Pons (tissue), 1 donor: ENCODE measurements around the gene IQSEC3.
"Not testable (repeated sequence)": the region's sequence is repeated elsewhere in the genome, so short reads cannot be mapped to it uniquely, and the experiment has no call there.

Experiments used
- DNase-seq: peaks from one replicate; pipeline ENCODE4 v3.0.0-alpha.2; 2016; ENCODE audit warnings: low spot score

The IQSEC3 gene

DNA sequence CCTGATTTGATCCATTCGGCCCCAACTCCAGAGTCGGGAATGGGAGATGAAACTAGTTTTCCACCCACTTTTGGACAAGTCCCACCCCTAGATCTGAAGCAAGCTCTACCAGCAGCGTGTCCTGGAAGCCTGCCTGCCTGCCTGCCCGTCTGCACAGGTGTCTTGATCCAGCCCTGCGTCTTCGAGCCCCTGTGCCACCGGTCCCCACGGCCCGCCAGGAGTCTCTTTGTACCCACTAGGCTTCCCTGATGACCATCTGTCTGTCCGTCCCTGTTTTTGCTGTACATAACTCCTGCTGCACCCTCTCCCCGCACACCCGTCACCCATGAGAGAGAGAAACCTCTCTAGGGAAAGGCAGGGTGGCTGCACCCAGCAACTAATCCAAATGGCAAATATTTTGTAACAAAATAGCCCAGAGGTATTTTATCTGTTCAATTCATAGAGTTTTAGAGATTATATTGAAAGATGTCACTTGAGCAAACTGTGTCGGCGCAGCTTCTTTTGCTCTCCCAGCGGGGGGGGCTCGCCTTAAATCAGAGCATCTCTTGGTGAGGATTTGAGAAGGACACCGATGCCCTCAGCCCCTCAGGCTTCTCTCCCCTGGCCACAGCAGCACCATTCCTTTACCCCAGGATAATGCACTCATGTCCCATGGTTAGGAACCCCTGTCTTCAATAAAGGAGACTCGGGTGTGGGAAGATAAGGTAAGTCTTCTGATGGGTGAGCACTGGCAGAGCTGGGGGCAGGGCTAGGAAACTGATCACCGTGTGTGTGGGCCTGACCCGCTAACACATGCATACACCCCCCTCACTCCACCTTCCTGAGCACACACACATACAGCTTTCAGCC, 111.6 kb downstream of the IQSEC3 start:
- DNase-seq, result no peak

DNA sequence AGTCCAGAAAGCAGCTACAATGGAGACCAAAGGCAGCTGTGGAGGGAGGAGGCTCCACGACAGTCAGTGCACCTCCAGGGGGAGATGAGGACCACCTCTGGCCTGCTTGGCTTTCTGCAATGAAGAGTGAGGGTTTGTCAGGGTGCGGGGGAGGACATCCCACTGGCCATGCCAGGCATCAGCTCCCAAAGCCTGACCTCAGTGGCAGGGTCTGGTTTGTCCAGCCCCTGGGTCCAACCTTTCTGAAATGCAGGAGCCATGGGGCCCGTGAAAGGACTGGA, 112.2 kb downstream of the IQSEC3 start:
- no peak for DNase-seq

DNA sequence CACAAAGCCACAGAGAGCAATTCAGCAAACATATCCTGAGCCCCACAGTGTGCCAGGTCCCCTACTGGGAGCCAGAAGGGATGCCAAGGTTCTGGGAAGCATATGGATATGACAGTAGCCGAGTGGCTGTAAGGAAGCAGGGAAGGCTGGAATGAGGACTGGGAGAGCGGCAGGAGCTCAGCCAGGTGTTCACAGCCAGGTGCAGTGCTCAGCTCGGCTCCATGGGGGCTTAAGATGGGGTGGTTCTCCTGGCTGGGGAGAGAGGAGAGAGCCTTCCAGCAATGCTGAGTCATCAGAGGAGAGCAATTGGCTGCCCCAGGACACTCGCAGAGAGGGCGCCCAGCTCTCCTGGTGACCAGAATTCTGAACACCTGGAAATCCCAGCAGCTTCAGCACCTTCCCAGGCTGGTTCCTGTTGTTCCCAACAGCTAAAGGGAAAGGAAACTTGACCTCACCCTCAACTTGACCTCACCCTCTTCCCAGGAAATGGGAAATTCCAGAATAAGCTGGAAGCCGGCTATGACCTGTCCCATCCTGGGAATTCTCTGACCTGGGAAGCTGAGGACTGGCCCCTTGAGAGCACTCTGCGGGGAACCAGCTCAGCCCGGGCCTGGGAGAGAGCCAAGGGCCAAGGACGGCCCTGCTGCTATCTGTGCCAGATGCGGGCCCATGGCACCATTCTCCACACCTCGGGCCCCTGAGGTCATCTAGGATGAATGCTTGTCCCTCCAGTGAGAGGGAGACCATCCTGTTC, 112.7 kb downstream of the IQSEC3 start:
- no peak for DNase-seq

DNA sequence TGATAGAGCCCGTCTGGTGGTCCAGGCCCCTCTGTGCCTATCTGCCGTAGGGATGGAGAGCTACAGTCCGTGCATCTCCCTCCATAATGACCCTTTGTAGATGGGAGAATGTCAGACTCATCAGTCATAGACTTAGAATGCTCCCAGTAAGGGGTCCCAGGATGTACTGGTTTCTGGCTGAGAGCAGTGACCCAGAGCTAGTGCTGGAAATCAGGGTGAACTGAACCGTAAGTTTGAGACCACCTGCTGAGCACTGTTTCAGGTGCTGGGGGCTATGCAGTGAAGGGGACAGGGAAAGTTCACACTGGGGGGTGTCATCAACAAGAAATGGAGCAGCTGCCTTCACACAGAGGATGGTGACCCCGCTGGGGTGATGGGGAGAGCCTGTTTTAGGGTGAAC, 113.3 kb downstream of the IQSEC3 start:
- no peak for DNase-seq

DNA sequence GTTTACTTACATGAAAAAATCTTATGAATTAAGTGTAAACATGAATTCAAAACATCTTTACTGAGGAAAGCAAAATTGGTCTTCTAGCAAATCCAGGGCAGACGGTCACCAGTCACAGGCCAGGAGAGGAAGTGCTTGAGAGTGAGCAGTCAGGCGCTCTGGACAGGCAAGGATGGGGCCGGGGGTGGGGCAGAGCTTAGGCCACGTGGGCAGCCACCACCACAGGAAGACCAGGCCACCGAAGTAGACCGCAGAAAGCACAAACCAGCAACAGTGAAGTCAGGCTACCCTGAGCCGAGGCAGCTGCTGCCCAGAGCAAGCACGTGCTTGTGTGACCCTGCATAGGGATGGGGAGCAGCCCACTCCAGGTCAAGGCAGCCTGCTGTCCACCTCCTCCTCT, 113.9 kb downstream of the IQSEC3 start:
- DNase-seq, result peak; percentile 61

DNA sequence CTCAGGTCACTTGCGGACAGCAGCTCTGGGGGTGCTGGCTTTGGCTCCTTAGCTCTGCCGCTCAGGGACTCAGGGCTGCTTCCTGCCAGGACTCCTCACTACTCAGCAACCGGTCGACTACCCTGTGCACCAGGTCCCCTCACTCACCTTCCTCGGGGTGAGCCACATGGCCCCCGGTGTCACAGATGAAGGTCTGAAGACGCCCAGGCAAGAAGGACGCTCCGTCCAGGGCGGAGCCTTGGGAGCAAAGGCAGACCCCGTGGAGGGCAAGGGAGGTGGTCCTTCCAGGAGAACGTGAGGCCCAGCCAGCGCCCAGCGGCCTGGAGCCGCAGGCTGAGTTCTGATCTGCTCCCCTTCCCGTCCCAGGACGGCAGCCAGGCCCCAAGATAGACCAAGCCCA, 115.4 kb downstream of the IQSEC3 start:
- no peak for DNase-seq

DNA sequence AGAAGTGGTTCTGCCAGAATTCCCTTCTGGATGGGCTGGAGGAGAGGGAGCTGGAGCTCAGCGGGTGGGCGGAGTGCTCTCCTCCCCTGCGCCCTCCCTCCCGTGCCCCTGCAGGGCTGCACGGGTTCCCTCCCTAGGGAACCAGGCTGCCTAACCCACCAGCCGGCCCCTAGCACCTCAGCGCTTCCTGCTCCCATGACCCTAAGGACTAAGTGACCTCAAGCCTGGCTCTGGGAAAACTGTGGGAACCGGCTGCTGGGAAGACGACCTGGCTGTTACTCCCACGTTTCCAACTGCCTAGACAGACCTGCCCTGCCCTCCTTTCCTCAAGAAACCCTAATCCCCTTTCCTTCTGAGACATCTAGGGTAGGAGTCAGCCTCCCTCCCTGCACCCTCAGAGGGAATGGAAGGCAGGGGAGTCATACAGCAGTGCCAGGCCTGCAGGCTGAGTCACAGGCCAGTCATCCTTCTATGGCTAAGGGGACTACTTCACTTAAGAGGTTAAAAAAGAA, 115.9 kb downstream of the IQSEC3 start:
- DNase-seq, result no peak

DNA sequence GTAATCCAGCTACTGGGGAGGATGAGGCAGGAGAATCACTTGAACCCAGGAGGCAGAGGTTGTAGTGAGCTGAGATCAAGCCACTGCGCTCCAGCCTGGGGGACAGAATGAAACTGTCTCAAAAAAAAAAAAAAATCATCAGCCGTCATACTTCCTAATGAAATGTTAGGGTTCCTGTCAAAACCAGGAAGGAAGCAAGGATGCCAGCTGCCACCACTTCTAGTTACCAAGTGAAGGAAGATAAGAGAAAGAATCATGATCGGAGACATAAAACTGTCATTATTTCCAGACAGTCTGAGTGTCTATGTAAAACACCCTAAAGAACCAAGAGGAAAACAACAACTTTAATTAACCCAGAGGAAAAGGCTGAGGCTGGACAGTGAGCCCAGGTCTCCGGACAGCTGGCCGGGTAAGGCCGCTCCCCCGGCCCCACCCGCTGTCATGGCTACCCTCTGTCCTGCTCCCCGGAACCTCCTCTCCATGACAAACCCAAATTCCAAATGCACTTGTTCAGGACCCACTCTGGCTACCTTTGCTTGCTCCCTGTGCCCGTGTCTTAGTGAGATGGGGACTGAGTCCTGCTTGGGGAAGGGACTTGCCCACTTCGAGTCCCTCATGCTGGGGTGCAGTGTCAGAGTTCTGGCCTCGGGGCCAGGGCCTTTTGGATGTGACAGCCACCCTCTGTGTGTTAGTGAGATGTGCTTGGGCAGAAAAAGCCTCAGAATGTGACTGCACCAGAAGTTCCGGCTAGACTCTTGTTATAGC, 118.4 kb downstream of the IQSEC3 start:
- DNase-seq, result no peak

DNA sequence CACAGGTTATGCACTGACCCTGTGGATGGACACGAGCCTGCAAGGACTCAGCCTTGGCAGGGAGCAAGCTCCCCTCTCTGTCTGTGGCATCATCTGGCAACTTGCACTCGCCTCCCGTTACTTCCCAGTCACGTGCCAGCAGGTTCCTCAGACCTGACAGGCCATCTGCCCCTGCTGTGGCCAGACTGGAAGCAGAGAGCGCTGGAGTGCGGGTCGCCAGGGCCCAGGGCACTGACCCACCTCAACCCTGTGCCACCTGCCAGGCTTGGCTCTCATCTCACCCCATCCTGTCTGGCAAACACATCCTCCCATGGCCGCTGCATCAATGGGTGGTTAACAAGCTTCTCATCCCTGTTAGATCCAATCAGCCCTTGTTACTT, 119.0 kb downstream of the IQSEC3 start:
- DNase-seq, result no peak

DNA sequence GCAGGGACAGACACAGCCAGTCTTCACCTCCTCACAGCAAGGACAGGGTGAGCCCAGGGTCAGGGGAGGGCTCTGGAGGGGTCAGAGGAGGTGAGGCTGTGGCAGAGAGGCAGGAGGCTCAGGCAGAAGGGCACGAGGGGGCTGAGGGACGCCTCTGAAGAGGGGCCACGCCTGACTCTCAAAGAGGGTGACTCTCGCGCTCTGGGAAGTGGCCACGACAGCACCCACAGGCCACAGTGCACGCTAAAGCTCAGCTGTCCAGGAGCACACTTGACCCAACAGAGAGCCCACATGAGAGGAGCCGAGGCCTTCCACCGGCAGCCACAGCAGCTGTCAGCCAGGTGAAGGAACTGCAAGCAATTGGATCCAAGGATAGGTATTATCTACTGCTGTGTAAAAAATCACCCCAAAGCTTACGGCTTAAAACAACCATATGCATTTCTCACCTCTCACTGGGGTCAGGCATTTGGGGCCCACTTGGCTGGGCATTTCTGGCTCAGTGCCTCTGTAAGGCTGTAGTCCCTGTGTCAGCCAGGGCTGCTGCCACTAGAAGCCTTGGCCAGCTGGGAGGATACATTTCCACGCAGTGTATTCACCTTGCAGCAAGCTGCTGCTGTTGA, 119.5 kb downstream of the IQSEC3 start:
- DNase-seq, result no peak

DNA sequence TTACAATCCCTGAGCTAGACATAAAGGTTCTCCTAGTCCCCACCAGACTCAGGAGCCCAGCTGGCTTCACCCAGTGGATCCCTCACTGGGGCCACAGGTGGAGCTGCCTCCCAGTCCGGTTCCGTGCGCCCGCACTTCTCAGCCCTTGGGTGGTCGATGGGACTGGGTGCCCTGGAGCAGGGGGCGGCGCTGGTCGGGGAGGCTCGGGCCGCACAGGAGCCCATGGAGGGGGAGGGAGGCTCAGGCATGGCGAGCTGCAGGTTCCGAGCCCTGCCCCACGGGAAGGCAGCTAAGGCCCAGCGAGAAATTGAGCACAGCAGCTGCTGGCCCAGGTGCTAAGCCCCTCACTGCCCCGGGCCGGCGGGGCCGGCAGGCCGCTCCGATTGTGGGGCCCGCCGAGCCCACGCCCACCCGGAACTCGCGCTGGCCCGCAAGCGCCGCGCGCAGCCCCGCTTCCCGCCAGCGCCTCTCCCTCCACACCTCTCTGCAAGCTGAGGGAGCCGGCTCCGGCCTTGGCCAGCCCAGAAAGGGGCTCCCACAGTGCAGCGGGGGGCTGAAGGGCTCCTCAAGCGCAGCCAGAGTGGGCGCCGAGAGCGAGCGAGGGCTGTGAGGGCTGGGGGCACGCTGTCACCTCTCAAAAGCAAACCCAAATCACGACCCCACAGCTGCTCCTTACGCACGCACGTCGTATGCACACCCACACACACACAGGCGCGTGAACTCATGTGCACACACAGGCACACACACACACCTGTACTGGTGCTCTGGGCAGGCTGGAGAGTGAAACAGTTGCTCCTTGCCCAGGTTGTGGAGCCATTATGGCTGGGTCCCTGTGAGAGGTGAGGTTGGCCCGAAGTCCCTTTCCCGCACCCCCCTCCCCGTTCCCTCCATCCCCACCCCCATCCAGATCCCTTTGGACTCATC, 121.7 kb downstream of the IQSEC3 start:
- not testable (repeated sequence) for DNase-seq

DNA sequence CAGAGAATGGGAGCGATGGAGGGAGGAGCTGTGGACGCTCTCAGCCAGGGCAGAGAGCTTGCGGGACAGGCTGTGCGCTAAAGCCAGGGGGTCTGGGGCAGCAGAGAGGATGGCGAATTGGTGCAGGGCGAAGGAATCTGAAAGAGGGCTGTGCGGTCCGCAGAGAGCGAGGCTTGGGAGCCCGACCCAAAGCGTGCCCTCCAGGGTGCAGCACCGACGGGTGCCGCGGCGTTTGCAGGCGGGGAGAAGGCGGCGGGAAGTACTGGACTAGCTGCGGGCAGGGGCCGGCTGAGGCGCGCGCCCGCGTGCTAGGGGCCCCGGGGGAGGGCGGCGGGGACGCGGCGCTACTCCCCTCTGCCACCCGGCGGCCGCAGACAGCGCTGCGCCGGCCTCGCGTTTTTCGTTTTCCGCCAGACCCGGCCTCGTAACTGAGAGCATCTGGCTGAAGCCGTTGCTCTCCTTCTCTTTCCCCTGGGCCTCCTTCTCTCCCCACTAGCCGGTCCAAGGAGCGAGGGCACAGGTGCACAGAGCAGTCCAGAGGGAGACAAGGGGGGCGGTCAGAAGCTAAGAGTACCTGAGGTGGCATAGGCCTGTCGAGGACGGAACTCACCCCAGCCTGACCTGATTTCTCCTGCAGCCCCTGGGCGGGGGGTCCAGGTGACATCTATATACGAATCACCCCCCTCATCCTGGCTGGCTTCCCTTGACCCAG, 122.5 kb downstream of the IQSEC3 start:
- DNase-seq, result peak; percentile 31

DNA sequence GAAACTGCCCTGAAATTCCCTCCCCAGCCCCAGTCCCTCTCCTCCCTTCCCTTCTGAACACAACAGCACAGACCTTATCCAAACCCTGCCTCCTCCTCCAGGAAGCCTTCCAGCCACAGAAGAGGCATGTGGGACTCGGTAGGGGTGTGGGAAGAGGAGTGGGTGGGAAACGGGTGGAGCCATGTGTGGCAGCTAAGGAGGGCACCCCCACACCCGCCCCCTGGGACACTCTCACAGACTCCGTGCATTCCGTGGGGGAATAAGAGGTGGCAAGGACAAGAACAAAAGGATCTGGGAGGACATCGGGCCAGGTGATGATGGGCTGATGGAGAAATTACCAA, 123.0 kb downstream of the IQSEC3 start:
- no peak for DNase-seq

DNA sequence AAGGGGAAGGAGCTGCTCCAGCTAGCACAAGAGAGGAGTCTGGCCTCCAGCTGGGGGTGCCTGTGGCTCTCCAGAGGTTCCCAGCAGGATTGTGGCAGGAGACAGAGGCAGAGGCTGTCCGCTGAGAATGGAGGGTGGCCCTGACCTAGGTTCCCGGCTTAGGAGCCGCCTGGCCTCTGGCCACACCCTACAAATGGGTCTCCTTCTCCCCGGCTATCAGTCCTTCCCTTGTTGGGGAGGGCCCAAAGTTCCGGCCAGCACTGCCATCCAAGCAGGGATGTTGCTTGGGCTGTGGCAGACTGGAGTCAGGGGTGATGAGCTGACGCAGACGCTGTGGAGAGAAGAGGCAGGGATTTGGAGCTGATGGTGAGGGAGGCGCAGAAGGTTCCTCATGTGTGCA, 124.3 kb downstream of the IQSEC3 start:
- DNase-seq, result no peak

DNA sequence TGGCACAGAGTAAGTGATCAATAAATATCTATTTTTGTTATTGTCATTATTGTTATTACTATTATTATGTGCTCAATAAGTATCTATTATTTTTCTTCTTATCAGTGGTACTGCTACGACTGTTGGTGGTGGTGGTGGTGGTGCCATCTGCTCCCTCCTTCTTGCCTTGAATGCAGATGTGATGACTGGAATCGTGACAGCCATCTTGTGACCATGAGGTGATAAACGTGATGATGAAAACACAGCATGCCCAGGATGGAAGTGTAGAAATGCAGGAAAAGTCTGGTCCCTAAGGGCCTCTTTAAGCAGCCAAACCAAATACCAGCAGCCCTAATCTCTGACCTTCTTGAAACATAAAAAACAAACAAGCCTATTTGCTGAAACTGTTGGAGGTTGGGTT, 125.0 kb downstream of the IQSEC3 start:
- no peak for DNase-seq

DNA sequence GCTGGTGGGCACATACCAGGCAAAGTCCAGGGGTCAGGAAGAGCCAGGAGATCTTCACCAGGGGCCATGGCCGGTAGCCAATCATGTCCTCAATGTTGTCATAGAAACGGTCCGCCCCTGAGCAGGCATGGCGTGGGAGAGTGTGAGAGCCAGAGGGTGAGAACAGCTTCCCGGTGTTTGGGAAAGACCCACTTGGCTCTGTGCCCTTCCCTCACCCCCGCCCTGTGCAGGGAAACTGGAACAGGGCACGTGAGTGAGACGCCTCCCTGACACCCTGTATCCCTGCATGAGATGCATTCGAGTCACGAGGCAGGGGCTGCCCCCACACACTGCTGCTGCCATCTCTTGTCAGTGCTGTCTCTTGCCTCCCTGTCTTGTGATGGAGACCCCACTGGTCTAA, 126.7 kb downstream of the IQSEC3 start:
- DNase-seq, result no peak

DNA sequence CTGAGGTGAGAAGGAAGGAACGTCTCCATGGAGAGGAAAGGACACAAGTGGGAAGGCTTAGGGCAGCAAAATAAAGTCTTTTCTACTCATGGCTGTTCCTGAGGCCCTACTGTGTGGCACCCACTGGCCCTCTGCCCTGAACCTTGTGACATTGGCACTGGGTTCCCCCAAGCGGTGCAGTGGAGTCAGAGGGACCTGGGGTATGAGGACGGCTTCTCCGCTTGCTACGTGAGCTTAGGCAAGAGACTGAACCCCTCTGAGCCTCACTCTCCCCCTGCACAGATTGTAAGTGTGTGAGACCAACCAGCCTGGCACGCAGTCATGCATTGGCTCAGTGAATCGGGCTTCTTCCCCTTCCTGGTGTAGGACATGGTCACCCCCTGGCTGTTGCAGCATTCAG, 127.7 kb downstream of the IQSEC3 start:
- DNase-seq, result no peak

DNA sequence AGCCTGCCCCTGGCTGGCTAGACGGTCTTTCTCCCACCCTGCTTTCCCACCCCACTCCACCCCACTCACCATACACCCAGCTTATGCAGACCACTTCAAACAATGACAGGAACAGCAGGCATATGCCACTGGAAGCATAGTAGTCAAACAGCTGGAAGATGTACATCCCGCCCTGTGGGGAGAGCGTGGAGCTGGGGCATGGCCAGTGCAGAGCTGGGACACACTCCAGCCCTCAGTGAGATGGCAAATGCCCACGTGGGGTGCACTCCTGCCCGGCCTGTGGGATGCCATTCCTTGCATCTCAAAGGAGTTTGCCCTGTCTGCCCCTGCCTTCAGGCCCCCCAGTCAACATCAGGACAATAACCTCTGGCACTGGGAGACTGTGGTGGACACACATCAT, 128.6 kb downstream of the IQSEC3 start:
- DNase-seq, result no peak

DNA sequence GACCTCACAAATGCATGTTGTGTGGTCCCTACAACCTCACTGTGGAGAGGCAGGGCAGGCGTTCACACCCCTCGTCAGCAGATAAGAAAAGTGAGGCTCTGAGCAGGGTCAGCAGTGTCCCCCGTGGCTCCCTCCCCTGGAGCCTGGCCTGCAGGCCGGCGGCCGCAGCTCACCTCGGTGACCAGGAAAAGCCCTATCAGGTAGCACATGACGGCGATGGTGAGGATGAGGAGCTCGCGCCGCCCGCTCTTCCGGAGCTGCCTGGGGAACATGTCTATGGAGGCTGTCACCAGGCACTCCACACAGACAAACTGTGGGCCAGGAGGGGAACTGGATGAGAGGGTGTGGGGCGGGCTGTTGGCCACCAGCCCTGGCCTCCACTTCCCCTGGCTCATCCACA, 129.4 kb downstream of the IQSEC3 start:
- DNase-seq, result no peak

DNA sequence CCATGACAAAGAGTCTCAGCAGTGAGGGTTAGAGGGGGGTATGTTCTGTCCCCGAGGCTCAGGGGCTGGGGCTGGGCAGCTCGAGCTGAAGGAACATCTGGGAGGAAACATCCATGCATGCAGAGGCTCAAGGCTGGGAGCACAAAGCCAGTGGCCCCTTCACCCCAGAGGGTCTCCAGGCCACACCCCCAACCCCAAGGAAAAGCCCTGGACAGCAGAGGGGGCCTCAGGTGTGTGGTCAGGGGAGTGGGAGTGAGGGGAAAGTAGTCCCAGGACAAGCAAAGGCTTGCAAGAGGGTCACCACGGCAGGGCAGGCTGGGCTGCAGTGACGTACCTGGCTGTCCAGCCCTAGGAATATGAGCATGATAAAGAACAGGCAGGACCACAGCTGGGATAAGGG, 129.9 kb downstream of the IQSEC3 start:
- DNase-seq, result no peak

DNA sequence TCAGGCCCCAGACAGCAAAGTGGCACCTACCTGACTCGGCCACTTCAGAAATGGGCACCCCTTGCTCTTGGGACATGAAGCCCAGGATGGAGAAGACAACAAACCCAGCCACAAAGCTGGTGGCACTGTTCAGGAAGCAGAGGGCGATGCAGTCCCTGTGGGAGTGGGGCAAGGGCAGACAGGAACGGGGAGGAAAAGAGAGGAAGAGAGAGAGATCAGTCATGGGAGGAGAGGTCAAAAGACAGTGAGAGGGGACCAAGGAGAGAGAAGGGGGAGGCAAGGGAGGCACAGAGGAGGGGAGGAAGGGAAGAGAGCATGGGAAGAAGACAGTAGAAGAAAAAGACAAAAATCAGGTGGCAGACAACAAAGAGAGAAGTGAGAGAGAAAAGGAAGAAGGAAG, 130.8 kb downstream of the IQSEC3 start:
- no peak for DNase-seq
